Epithelial cell of esophagus (primary cell): ENCODE results near the gene ADARB2.
"Not testable (repeated sequence)": the region's sequence is repeated elsewhere in the genome, so short reads cannot be mapped to it uniquely, and the experiment has no call there.

Experiments
- DNase-seq: peaks from one replicate; pipeline ENCODE4 v3.0.0; 2010; ENCODE audit warnings: low read depth
- H3K4me3 ChIP-seq: 2 replicates; pipeline ENCODE4 v1.5.1; 2011; ENCODE audit warnings: mild to moderate bottlenecking, low read length, control low read depth
- CTCF ChIP-seq: IDR thresholded peaks from 2 replicates; pipeline ENCODE4 v1.5.1; 2011; ENCODE audit warnings: low read depth, mild to moderate bottlenecking, low read length, control low read depth, inconsistent platforms; ENCODE audit not compliant: insufficient read depth; ENCODE audit errors: missing control alignments

ADARB2 gene

GRCh38 chr10:1418031-1418550, 319.2 kb downstream of the ADARB2 start:
- H3K4me3 ChIP-seq = no peak overlapping the region
- no peak for TF ChIP-seq CTCF
- no peak for DNase-seq

GRCh38 chr10:1417574-1417973, 319.8 kb downstream of the ADARB2 start:
- no peak for DNase-seq
- H3K4me3 ChIP-seq = no peak overlapping the region
- no peak for TF ChIP-seq CTCF

- no peak for TF ChIP-seq CTCF
- no peak for DNase-seq
- no peak overlapping the region for H3K4me3 ChIP-seq
Observed at GRCh38 chr10:1416456-1417037, 320.8 kb downstream of the ADARB2 start.

GRCh38 chr10:1414893-1415292, 322.4 kb downstream of the ADARB2 start:
- H3K4me3 ChIP-seq = no peak overlapping the region
- no peak for TF ChIP-seq CTCF
- DNase-seq = no peak

GRCh38 chr10:1414346-1414745, 323.0 kb downstream of the ADARB2 start:
- DNase-seq, H3K4me3 ChIP-seq: not testable (repeated sequence)

GRCh38 chr10:1413823-1414222, 323.5 kb downstream of the ADARB2 start:
- H3K4me3 ChIP-seq = no peak overlapping the region
- no peak for DNase-seq
- TF ChIP-seq CTCF = no peak

- no peak overlapping the region for H3K4me3 ChIP-seq
- no peak for TF ChIP-seq CTCF
- no peak for DNase-seq
Observed at GRCh38 chr10:1413256-1413655, 324.1 kb downstream of the ADARB2 start.
